PC-9 (cell line): Measurements from ENCODE around the gene HTR3C. TPM values are rescaled to one million over a fixed set of nuclear protein-coding genes. Genes with fewer than 3 reads are reported as not detected.
"Not testable (repeated sequence)": the region's sequence is repeated elsewhere in the genome, so short reads cannot be mapped to it uniquely, and the experiment has no call there.

Experiments
- BruUV-seq: library from RNA; stranded (reverse); fragments of 400-500 nt; replicated peaks from 2 replicates; lab custom pipeline; 2021; lab: Mats Ljungman, UMichigan
- CTCF ChIA-PET: fragments of 300-600 bp; sonication (Branson Sonifier 250); formaldehyde crosslinking; loops from one replicate; lab custom pipeline; 2022; ENCODE audit warnings: antibody characterized with exemption; lab: Charles Lee
- POLR2A ChIA-PET: fragments of 300-600 bp; sonication (Branson Sonifier 250); formaldehyde crosslinking; loops from one replicate; lab custom pipeline; 2022; ENCODE audit warnings: antibody characterized with exemption; ENCODE audit not compliant: unreplicated experiment; lab: Charles Lee
- DNase-seq, 2 experiments: peaks; one replicate each; pipeline versions ENCODE4 v3.0.0 to v3.0.0-alpha.2; 2015 to 2022; ENCODE audit warnings: mixed read lengths in 1 of 2
- H2AFZ ChIP-seq: fragments of 200-600 bp; sonication (generic); 2 replicates; pipeline ENCODE4 v1.8.1; 2017; ENCODE audit warnings: antibody characterized with exemption
- H3F3A ChIP-seq: fragments of 200-600 bp; sonication (generic); 2 replicates; pipeline ENCODE4 v1.8.1; 2017; ENCODE audit warnings: antibody characterized with exemption, mild to moderate bottlenecking, low read depth; ENCODE audit not compliant: insufficient read depth
- H3K27ac ChIP-seq: fragments of 200-600 bp; sonication (generic); 2 replicates; pipeline ENCODE4 v1.6.1; 2016; ENCODE audit warnings: mixed run types
- H3K27me3 ChIP-seq: fragments of 200-600 bp; sonication (generic); 2 replicates; pipeline ENCODE4 v1.6.1; 2016; ENCODE audit warnings: low read depth, mixed run types; ENCODE audit not compliant: insufficient read depth
- H3K36me3 ChIP-seq: fragments of 200-600 bp; sonication (generic); 2 replicates; pipeline ENCODE4 v1.6.1; 2016; ENCODE audit warnings: low read depth, mixed run types
- H3K4me1 ChIP-seq: fragments of 200-600 bp; sonication (generic); replicated peaks from 2 replicates; pipeline ENCODE4 v1.6.1; 2016; ENCODE audit warnings: mixed run types; ENCODE audit not compliant: insufficient read depth
- H3K4me2 ChIP-seq: fragments of 200-600 bp; sonication (generic); 2 replicates; pipeline ENCODE4 v1.6.1; 2017; ENCODE audit warnings: mixed run types
- H3K4me3 ChIP-seq: fragments of 200-600 bp; sonication (generic); 2 replicates; pipeline ENCODE4 v1.6.1; 2016; ENCODE audit warnings: mixed run types
- H3K79me2 ChIP-seq: fragments of 200-600 bp; sonication (generic); 2 replicates; pipeline ENCODE4 v1.6.1; 2017; ENCODE audit warnings: low read depth, mixed run types
- H3K9me2 ChIP-seq: fragments of 200-600 bp; sonication (generic); 2 replicates; pipeline ENCODE4 v1.8.1; 2017; ENCODE audit warnings: mild to moderate bottlenecking; ENCODE audit not compliant: insufficient read depth
- H3K9me3 ChIP-seq: fragments of 200-600 bp; sonication (generic); 2 replicates; pipeline ENCODE4 v1.8.1; 2016; ENCODE audit warnings: low read depth; ENCODE audit not compliant: insufficient read depth
- H4K20me1 ChIP-seq: fragments of 200-600 bp; sonication (generic); 2 replicates; pipeline ENCODE4 v1.8.1; 2017; ENCODE audit not compliant: insufficient read depth
- EZH2 ChIP-seq: fragments of 200-600 bp; sonication (generic); IDR thresholded peaks from 2 replicates; pipeline ENCODE4 v1.8.0; 2017; ENCODE audit warnings: antibody characterized with exemption, low read depth
- intact Hi-C: fragments of 100-400 bp; cut with micrococcal nuclease; formaldehyde crosslinking; loops from one replicate; pipeline ENCODE4 v1.10.0; 2022; ENCODE audit not compliant: unreplicated experiment
- total RNA-seq: library from RNA; stranded (reverse); gene quantifications from 2 replicates; pipeline ENCODE4 v1.2.3, GENCODE V29; 2021
- TF ChIP-seq, protein P1 (sequence below): fragments of 200-600 bp; sonication (generic); conservative IDR thresholded peaks from 2 replicates; pipeline ENCODE4 v1.6.1; 2017; ENCODE audit warnings: mixed run types, antibody characterized with exemption, mild to moderate bottlenecking, moderate library complexity

The HTR3C gene
- total RNA-seq, 1 experiment from 2014 or later: not detected

DNA sequence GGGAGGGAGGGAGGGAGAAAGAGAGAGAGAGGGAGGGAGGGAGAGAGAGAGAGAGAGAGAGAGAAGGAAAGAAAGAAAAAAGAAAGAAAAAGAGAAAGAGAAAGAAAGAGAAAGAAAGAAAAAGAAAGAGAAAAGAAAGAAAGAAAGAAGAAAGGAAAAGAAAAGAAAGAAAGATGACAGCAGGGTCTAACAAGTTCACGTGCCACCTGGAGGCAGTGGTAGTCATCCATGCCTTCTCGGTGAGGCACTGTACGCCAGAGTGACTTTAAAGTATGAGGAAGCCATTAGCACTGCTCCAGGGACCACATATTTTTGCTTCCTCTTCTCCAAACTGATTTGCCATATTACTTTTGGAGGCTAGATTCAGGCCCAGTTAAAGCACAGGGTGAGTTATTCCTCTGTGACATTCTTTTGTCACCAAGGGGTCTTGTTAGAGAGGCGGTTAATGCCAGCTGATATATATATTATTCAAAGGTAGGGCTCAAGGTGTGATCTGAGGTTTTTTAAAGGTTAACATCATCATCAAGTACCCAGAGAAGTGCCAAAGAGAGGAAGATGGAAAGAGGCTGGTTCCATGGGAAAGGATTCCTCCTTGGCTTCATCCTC, 21.6 kb upstream of the HTR3C start, which contains the start of gene HTR3D:
HTR3D (plus strand) TSS at position 556 of the 606 bp plus-strand sequence; CDS start at position 556, 0 bp downstream.
- Histone ChIP-seq H3K9me3 (no peaks in the 10 kb centered on the region), H3K4me1 (no peaks in the 10 kb centered on the region; the same call in 1 of the 2 replicates), H3K9me2 (no peaks in the 10 kb centered on the region), H3K36me3 (no peaks in the 10 kb centered on the region), H3K27ac (no peak within 1 kb of the TSS), H3K4me3 (no peak within 1 kb of the TSS), H2AFZ (peak within 1 kb of the TSS; percentile 14; the same call in 1 of the 2 replicates), H3K27me3 (no peaks in the 10 kb centered on the region), H3K79me2 (no peaks in the 10 kb centered on the region), H4K20me1 (no peaks in the 10 kb centered on the region), H3K4me2 (no peak within 1 kb of the TSS), H3F3A (no peaks in the 10 kb centered on the region)
- ChIA-PET POLR2A (no interaction called here), CTCF (no interaction called here)
- DNase-seq: peak; percentile 43 to 83
- intact Hi-C loops: no loop called here
- no TSS peak for BruUV-seq
- TF ChIP-seq EZH2: no peak
- TF ChIP-seq, protein P1, sequence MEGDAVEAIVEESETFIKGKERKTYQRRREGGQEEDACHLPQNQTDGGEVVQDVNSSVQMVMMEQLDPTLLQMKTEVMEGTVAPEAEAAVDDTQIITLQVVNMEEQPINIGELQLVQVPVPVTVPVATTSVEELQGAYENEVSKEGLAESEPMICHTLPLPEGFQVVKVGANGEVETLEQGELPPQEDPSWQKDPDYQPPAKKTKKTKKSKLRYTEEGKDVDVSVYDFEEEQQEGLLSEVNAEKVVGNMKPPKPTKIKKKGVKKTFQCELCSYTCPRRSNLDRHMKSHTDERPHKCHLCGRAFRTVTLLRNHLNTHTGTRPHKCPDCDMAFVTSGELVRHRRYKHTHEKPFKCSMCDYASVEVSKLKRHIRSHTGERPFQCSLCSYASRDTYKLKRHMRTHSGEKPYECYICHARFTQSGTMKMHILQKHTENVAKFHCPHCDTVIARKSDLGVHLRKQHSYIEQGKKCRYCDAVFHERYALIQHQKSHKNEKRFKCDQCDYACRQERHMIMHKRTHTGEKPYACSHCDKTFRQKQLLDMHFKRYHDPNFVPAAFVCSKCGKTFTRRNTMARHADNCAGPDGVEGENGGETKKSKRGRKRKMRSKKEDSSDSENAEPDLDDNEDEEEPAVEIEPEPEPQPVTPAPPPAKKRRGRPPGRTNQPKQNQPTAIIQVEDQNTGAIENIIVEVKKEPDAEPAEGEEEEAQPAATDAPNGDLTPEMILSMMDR: no peak

DNA sequence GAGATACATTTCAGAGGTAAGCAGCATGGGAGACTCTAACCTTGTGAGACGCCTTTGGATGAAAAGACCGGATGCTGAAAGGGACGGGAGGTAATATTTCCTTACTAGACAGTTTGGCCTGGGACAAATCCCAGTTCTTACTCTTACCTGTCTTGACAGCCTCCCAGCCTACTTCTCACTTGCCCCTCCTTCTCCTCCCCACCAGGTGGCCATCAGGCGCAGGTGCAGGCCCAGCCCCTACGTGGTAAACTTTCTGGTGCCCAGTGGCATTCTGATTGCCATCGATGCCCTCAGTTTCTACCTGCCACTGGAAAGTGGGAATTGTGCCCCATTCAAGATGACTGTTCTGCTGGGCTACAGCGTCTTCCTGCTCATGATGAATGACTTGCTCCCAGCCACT, 15.0 kb upstream of the HTR3C start:
- Histone ChIP-seq H3K9me3 (no peaks in the 10 kb centered on the region), H4K20me1 (no peaks in the 10 kb centered on the region), H3K4me2 (no peak overlapping the region), H3F3A (no peaks in the 10 kb centered on the region), H3K27me3 (no peaks in the 10 kb centered on the region), H3K79me2 (no peaks in the 10 kb centered on the region), H3K36me3 (no peaks in the 10 kb centered on the region), H3K4me3 (no peak overlapping the region), H2AFZ (no peak overlapping the region), H3K27ac (no peak overlapping the region), H3K9me2 (no peaks in the 10 kb centered on the region), H3K4me1 (no peaks in the 10 kb centered on the region)
- POLR2A ChIA-PET: no interaction called here
- intact Hi-C loops: no loop called here
- no peak for DNase-seq
- CTCF ChIA-PET: no interaction called here
- no peak for TF ChIP-seq EZH2
- TF ChIP-seq, protein P1: peak; percentile 48
- no TSS peak for BruUV-seq

DNA sequence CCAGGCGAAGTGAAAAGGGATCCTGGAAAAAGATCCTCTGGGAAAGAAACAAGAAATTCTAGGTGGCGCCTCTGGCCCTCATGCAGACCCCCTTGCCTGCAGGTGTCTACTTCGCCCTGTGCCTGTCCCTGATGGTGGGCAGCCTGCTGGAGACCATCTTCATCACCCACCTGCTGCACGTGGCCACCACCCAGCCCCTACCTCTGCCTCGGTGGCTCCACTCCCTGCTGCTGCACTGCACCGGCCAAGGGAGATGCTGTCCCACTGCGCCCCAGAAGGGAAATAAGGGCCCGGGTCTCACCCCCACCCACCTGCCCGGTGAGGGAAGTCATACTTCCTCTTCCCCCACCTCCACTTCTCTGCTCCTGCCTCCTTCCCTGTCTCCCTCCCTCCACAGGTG, 14.5 kb upstream of the HTR3C start:
- H4K20me1 ChIP-seq, POLR2A ChIA-PET, H3F3A ChIP-seq, CTCF ChIA-PET, BruUV-seq, H3K4me1 ChIP-seq, DNase-seq, intact Hi-C loops, H3K4me2 ChIP-seq, H3K79me2 ChIP-seq, H3K9me2 ChIP-seq, H3K27ac ChIP-seq, H3K27me3 ChIP-seq, H2AFZ ChIP-seq, H3K9me3 ChIP-seq, H3K36me3 ChIP-seq, H3K4me3 ChIP-seq: not testable (repeated sequence)
